Stomach (tissue), 4 donors: Measurements from ENCODE around the gene DAPK2.
A peak's percentile ranks its signal among the peaks of the same experiment; 100 is the strongest.

Experiments used
- CTCF ChIP-seq, 7 experiments: fragments of 450-650 bp in 4 of 7; fragments of 200-600 bp in 3 of 7; sonication (generic) in 3 of 7; IDR thresholded peaks; one replicate each; pipeline ENCODE4 v1.5.1; 2016 to 2019; ENCODE audit warnings: antibody characterized with exemption in 7 of 7, control low read depth in 2 of 7, mild to moderate bottlenecking in 1 of 7
- EP300 ChIP-seq: sonication (generic); formaldehyde crosslinking; IDR thresholded peaks from one replicate; pipeline ENCODE4 v1.6.1; 2017; ENCODE audit warnings: antibody characterized with exemption
- POLR2A ChIP-seq, 4 donors: fragments of 450-650 bp; IDR thresholded peaks; one replicate each; pipeline ENCODE4 v1.6.1; 2016; ENCODE audit warnings: antibody characterized with exemption in 4 of 4, control low read depth in 2 of 4, mild to moderate bottlenecking in 1 of 4, moderate library complexity in 1 of 4
- POLR2AphosphoS5 ChIP-seq, 3 donors: sonication (generic); formaldehyde crosslinking; IDR thresholded peaks; one replicate each; pipeline ENCODE4 v1.6.1; 2016; ENCODE audit warnings: antibody characterized with exemption in 3 of 3

- no peak for TF ChIP-seq CTCF (IDR thresholded peaks at IDR 0.05)
- no peak for TF ChIP-seq EP300
- peak in 1 of 3 donors; percentile 6 for TF ChIP-seq POLR2AphosphoS5 (IDR thresholded peaks at IDR 0.05)
- no peak for TF ChIP-seq POLR2A (IDR thresholded peaks at IDR 0.05)
Observed at GRCh38 chr15:63950911-63951481, 95.3 kb downstream of the DAPK2 start.
